HG03378 (cell line): Measurements from ENCODE around the gene CEP131.

Source experiments
- ATAC-seq: cut with Tn5 transposase; IDR thresholded peaks from one replicate; pipeline ENCODE4 v1.9.1; 2021; ENCODE audit warnings: mild to moderate bottlenecking, moderate library complexity; ENCODE audit not compliant: unreplicated experiment

Gene CEP131

DNA sequence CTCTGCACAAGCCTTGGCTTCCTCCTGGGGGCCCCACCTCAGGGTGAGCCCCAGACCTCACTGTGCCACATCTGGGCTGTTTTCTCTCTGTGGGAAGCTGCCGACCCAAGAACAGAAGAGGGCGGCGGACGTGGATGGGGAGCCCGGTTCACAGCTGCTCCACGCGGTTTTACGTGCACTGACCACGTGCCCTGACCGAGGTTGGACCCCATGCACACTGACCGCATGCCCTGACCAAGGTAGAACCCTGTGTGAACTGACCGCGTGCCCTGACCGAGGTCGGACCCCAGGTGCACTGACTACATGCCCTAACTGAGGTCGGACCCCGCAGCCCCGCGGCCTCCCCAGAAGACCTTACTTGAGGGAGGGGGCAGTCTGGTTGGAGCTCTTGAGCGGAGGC is 19.6 kb downstream of the CEP131 start:
- no peak for ATAC-seq

DNA sequence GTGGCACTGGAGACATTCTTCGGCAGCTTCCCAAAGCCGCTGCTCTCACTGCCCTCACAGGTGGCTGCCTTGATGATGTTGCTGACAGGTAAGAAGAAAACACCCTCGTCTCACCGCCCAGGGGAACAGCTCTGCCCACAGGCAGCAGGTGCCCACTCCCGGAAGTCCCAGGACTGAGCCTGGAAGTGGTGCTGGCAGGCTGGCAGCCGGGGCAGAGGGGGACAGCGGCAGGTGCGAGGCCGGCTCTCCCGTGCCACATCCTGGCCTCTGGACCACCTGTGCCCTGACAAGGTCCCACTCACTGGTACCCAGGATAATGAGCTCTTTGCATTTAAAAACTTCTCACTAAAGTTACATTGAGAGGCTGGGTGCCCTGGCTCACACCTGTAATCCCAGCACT is 20.4 kb downstream of the CEP131 start:
- ATAC-seq, result no peak

DNA sequence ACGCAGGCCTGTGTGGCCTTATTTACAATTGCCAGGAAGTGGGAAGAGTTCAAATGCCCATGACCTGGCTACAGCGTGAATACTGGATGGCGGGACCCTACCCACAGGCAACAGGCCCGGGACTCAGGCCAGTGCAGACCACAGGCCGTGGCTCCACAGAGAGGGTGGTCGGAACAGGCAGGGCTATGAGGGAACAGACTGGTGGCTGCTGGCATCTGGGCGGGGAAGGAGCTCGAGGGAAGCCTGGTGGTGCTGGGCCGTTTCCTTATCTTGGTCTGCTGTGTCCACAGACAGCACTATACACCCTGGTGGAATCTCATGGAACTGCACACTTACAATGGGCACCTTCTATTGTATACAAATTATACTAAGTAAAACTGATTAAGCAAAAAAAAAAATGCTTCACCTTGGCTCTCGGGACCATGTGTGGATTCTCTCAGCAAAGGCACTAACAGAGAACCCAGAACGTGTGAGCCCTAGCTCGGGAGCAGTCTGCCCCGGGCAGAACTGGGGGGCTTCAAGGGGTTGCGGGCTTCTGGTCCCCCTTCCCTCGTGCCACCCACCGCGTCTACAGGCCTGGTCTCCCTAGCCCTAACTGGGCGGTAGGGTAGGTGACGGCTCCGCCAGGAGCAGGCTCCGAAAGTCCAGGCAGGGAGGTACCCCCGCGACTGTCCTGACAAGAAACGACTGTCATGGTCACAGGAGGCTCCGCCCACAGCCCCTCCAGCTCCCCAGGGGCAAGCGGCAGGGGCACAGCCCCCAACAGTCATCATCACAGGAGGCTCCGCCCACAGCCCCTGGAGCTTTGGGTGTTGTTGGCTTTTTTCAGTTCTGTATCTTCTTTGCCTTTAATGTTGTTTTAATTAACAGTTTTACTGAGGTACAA is 21.8 kb downstream of the CEP131 start:
- no peak for ATAC-seq

DNA sequence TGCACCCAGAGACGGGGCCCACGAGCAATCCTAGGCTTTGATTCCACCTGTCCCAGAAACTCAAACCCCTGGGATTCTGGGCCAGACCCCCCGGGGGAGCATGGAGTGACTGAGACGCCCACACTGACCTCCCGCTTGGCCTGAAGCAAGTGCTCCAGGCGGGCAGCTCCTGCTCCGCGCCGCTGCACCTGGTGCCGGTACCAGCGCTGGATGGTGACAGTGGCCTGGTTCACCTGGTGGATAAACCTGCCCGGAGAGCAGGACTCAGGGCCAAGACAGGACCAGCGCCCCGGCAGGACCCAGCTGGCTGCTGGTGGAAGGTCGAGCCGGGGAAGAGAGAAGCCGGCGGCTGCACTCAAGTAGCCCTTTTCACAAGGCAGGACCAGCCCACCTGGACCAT is 22.6 kb downstream of the CEP131 start:
- ATAC-seq, result no peak

DNA sequence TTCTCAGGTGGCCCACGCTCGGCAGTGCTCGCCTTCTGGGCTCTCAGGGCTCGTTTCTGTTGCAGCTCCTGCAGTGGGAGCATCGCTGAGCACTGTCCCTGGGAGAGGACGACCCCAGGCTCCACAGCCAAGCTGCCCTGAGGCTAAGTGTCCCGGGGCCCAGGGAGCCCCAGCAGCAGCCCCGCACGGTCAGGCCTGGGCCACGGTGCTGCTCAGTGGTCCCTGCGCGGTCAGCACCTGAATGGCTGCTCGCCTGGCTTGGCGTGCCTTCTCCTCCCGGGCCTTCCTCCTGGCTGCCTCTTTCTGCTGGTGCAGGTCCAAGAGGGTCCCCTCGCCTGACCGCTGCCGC is 23.3 kb downstream of the CEP131 start:
- no peak for ATAC-seq

DNA sequence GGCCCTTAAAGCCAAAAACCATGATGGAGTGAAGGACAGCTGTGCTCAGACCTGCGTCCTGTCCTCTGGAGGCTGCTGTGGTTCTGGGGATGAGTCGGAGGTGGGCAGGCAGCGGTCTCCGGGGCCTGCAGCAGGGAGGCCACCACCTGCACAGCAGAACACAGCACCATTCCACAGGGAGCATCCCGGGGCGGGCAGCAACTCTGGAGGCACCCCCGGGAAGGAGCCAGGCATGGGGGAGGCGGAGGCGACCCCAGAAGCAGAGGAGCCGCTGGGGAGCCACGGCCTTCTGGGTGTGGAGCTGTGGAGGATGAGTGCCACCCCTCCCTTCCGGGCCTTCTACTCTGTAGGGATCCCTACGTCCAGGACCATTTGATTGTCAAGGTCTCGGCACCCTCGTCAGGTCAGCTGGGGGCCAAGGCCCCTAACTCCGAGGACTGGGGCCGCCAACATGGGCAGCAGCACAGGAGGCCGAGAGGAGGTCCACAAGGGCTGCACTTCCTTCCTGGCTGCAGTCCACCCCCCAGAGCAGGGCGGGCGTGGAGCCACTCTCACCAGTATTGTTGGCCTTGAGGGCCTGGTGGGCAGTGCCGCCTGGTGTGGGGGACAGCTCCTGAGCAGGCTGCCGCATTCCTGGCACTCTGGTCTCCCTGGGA is 23.8 kb downstream of the CEP131 start:
- no peak for ATAC-seq

DNA sequence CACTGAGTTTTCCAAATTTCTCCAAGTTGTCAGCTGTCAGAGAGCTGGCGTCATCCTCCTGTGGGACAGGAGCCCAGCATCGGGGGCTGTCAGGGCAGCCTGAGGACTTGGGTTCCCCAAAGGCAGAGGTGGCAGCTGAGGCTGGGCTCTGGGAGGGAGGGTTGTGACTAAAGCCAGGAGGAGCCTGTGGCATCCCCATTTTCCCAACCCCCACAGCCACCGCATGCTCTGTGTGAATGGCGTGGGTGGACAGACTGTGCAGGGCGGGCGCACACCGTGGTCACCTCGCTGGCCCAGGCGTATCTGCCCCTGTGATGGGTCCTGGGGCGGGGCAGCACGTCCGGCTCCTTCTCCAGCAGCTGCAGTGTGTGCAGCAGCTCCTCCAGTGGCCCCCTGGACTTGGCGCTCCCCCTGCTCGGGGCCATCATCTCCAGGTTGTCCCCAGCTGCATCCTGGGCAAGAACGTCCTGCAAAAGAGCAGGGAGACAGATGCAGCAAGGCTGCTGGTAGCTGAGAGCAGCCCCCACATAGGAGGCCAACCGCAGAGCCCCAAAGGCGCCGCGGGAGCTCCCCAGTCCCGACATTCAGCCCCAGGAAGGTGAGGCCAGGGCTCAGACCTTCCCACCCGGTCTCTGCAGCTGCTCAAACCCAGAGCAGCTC is 24.8 kb downstream of the CEP131 start:
- no peak for ATAC-seq

DNA sequence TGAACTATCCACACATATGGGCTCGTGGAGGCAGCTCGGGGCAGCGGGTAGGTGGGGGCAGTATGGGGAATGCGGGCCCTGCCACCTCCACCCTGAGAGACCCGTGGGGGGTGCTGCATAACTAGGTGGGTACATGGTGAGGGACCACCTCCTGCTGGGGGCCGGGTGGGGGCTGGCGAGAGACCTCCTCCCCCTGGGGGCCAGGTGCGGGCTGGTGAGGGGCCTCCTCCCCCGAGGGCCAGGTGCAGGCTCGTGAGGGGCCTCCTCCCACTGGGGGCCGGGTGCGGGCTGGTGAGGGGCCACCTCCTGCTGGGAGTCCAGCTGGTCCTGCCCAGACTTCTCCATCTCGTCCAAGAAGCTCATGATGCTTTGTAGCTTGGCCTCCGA is 25.4 kb downstream of the CEP131 start:
- ATAC-seq, result no peak

DNA sequence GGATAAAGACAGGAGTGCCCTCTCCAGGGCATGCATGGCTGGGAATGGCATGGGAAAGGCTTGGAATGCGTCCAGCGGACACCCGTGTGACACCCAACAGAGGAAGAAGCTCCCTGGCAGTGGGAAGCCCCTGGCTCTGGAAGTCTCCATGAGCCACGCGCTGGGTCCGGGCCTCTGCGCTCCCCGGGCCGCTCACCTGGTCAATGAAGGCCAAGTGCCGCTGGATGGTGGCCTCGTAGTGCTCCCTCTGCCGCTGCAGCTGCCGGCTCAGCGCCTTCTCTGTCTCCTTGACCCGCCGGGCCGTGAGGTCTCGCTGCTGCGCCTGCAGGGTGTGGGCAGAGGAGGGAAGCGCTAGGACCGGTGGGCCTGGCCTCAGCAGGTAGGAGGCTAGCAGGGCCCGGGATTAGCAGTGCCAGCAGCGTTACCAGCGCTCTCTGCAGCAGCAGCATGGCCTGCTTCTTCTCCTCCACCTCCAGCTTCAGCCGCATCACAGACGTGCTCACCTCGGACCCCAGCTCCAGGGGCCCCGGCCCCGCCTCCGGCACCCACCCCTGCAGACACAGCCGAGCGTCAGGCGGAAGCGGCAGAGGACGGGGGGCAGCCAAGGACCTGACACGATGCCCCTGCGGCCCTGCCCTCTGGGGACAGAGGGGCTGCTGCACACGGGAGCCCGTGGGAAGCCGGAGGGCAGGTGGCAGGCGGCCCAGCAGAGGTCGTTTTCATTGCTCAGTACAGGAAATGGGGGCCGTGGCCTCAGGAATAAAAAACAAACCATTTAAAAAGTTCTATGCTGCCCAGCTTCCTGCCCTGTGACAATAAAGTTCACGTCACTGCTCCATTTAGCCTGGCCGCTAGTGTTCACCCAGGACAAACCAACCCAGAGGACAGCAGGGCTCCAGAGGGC is 26.0 kb downstream of the CEP131 start:
- no peak for ATAC-seq

DNA sequence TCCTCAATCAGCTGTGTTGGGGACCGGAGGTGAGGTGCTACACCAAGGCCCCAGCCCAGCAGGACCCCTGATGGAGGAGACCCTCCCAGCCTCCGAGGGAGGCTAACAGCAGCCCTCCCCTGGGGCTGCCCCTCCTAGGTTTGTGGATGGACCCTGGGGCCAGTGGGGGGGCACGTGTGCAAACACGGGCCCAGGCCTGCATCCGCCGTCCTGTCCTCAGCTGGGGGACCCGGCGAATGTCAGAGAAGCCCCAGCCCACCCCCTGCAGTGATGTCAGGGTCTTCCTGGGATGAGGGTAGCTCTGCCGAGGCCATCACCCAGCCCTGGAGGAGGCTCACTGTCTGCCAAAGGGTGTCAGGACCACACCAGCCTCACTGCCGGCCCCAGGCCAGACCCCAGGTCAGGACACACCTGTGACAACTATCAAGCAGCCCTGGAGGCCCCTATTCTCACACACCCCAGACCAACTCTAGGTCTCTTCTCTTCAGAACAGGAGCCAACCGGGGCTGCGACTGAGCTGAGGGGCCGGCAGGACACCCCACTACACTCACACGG is 26.7 kb downstream of the CEP131 start:
- ATAC-seq, result no peak

DNA sequence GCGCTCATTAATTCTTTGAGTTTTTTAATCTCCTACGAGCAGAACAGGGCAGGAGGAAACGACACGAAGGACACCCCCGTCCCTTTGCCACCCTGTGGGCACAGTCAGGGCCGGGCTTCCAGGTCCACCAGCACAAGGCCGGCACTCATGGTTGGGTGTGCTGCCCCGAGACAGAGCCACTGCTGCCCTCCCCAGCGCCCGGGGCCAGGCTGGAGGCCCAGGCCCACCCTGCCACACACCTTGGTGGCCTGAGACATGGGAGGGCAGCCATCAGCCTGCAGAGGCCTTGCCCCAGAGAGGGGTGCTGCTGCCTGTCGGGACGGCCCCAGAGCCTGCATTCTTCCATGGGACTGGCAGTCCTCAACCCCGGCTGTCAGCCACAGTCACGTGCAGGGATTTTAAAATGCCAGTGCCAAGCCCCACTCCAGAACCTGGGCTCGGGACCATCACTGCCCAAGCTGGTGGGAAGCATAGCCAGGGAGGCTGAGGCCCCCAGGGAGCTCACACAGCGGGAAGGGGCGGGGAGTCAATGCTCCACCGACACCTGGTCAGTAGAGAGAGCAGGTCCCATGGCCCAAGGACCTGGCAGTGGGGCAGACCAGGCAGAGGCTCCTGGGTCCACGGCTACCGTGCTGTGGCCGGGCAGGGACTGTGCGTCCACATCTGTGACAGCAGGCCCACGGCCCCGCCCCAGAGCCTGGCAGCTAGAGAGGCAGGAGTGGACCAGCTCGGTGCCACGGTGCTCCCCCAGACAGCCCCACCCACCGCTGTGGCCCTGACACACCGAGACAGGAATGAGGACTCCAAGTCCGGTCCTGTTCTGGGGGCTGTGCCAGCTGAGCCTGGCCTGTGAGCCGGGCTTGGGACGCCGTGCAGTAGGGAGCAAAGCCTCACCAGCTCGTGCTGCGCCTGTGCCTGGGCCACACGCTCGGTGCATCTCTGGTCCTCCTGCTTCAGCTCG is 27.5 kb downstream of the CEP131 start:
- no peak for ATAC-seq

DNA sequence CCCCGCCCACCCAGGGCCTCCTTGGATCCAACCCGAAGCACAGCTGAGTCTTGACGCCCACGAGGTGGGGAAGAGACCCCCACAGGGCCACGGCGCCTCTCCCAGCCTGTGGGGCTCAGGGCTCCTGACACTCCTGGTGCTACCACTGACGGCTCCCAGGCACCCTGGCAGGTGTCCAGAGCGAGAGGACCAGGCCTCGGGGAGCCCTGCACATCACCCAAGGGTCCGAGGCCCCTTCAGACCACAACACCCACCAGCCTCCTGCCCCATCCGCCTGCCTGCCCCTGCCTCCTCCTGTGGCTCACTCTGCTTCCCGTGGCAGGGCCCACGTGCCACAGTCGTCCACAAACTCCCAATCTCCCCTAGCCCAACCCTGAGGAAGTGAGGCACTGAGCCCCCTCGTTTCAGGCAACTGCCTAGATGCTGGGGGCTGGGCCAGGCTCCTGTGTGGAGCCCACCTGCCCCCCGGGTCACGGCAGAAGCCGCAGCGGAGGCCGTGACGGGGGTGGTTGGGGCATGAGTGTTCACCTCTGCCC is 28.5 kb downstream of the CEP131 start:
- no peak for ATAC-seq

DNA sequence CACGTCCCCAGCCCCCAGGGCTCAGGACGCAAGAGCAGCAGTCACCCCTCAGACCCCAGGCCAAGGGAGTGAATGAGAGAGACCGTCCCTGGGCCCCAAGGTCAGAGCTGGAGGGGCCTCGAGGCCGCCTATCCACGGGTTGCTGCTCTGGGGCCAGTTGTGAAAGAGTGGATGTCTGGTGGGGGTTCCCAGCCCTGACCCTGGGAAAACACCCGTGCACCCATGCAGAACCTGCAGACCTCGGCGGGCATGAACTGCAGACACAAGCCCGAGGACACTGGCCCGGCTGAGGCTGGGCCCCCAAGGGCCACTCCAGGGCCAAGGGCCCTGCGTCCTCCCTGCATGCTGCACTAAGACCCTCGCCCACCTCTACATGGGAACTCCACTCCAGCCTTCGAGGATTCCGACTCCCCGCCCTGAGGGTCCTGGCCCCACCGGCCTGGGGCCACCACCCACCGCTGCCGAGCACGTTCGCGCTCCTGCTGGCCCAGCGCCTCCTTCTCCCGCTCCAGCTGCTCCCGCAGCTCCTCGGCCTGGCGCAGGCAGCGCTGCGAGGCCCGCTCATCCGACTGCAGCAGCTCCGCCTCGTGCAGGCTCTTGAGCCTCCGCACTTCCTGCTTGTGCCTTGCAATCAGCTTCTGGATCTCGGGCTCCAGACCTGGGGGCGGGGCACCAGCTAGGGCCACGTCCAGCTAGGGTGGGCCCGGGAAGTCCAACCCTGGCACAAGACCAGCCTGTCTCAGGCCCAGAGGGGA is 29.1 kb downstream of the CEP131 start:
- ATAC-seq, result no peak

DNA sequence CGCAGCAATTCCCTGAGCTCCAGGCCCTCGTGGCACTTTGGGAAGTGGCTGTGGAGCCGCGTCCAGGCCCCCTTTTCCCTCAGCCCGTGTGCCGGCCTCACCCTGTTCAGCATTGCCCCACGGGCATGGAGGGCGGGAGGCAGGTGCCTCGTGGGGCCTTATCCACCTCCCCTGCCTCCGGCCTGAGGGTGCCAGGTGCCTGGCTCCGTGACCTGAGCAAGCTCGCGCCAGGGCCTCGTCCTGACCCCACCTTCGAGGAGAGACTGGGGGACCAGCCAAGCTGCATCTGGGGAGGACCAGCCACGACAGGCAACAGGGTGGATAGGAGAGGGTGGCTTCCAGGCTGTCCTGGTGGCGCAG is 29.7 kb downstream of the CEP131 start:
- no peak for ATAC-seq

DNA sequence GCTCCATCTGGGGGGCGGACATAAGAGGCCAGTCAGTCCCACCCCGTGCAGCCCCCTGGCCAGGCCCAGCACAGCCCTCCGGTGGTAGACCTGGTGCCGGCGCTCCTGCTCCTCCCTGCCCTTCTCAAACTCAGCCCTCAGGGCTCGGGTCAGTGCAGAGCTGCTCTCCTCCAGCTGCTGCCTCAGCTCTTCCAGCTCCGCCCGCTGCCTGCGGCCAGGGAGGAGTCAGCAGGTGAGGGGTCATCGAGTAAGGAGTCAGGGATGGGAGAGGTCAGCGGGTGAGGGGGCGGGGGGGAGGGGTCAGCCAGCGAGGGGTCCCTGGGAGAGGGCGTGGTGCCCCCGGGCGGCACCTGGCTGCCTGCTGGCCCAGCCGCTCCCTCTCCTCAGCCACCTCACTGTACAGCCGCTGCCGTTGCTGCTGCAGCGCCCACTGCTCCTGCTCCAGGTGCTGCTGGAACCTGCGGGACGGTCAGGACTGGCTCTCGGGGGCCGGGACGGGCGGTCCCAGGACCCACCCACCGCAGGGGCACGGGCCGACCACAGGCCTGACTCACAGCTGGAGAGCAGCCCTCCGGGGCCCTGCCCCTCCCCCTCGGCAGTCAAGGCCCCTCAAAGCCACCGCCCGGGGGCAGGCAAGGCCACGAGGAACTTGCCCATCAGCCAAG is 30.2 kb downstream of the CEP131 start:
- no peak for ATAC-seq

DNA sequence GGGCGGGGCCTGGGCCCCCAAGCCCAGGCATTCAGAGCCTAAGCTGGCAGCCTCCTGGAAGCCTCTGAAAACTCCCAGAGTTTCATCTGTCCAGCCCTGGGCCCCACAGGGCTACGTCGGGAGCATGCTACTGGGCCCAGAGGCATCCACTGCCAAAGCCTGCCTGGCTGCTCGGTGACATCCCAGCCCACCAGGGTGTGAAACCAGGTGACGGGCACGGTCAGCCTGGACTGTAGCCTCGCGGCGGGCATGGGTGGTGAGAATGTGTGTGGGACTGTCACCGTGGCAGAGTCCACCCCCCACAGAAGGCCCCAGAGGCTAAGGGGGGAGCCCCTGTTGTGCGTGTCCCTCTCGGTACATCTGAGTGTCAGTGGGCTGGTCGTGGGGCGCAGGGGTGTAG is 31.1 kb downstream of the CEP131 start:
- ATAC-seq, result no peak

DNA sequence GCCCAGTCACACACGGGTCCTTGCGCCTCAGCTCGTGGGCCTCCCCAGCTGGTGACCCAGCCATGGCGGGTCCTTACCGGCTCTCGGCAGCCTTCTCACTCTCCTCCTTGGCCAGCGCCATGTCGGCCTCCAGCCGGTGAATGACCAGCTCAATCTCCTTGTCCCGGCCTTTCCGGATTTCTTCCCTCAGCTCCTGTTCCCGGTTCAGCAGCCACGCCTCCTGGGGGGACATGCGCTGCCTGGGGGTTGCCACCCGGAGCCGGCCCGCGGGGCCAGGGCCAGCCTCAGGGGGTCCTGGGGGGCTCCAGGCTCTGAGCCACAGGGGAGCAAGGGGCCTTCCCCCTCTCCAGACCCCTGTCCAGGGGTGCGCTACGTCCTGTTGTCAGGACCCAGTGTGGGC is 31.6 kb downstream of the CEP131 start:
- no peak for ATAC-seq

DNA sequence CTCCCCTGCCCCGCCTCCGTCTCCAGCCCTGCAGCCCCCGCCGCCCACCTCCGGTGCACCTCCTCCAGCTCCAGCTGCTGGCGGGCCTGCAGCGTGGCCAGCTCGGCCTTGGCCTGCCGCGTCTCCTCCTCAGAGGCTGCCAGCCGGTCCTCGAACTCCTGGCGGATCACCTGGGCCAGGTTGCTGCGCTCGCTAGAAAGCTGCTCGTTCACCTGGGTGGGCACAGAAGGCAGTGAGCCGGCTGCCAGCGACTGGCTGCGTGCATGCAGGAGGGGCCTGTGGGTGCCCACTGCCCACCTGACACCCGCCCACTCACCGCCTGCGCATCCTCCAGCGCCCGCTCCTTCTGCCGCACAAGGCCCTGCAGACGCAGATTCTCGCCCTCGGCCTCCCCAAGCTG is 32.2 kb downstream of the CEP131 start:
- no peak for ATAC-seq
